Occipital lobe (tissue), 2 donors: ENCODE measurements around the gene AHI1. TPM values are rescaled to one million over a fixed set of nuclear protein-coding genes. Genes with fewer than 3 reads are reported as not detected.
"Not testable (repeated sequence)": the region's sequence is repeated elsewhere in the genome, so short reads cannot be mapped to it uniquely, and the experiment has no call there.

Experiments
- DNase-seq: peaks from one replicate; lab custom pipeline; 2025; lab: John Stamatoyannopoulos, UW
- total RNA-seq: library from RNA; depleted of rRNA; stranded (reverse); fragments of >200 nt; gene quantifications from one replicate; pipeline ENCODE4 v1.2.3, GENCODE V29; 2014

AHI1 gene
- total RNA-seq, 1 donor from 2014 or later: 40.6 TPM

GRCh38 chr6:135267085-135267484 is 230.5 kb downstream of the AHI1 start:
- DNase-seq: no peak

DNA sequence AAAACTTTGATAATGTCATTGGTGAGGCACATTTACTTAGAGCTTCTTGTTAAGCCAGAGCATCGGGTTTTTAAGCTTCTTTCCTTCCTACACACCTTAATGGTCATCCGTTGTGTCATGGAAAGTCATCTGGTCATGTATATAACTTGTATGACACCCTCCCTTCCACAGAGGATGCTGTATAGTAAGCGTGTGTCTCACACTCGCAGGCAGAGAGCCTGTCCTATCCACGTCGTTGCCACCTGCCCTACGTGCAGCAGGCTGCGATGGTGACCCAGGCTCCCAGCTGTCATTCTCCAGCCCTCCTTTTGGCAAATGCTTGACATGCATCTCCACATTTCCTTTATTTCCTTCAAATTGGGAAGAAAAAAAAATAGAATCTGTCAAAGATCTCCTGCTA is 230.9 kb downstream of the AHI1 start:
- no peak for DNase-seq

DNA sequence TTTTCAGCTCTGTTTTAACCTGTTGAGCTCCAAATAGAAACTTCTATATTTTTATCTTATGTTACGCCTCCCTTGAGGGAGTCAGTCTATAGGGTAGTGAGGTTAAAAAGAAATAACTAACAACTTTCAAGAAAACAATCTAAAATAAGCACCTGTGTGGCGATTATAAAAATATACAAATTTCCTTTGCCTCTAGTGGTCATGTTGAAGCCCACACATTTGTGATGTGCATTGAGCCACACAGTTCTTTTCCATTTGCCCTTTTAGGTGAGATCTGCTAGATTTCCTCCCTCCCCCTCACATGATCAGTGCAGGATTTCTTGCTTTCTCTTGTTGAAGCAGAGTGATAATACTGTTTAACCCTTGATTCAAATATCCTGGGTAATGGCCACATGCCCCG is 232.3 kb downstream of the AHI1 start:
- no peak for DNase-seq

DNA sequence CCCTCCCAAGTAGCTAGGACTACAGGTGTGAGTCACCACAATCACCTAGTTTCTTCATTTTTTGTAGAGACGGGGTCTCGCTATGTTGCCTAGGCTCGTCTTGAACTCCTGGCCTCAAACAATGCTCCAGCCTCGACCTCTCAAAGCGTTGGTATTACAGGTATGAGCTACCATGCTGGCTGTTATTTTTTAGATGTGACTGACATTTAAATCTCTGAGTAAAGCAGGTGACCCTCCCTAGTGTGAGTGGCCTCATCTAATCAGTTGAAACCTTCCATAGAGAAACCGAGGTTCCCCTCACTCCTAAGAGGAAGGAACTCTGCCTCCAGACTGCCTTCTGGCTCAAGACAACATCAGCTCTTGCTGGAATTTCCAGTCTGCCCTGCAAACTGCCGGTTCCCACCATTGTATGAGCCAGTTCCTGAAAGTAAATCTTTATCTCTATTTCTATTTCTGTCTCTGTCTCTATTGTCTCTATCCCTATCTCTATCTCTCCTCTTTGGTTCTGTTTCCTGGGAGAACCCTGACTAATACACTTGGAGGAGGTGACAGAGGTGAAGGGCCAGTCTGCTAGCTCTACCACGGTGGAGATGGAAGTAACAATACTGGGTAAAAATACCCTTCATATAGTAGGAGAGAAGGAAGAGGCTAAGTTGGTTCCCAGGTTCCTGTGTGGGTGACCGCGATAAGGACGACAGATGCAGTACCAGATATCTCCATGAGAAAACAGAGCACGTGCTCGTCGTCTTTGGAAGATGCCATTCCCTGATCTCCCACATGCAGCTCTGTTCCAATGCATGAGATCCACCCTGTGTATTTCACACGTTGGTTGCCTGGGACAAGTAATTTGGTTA is 235.4 kb downstream of the AHI1 start:
- no peak for DNase-seq

- no peak for DNase-seq
These were observed 236.9 kb downstream of the AHI1 start for GRCh38 chr6:135260612-135261011.

DNA sequence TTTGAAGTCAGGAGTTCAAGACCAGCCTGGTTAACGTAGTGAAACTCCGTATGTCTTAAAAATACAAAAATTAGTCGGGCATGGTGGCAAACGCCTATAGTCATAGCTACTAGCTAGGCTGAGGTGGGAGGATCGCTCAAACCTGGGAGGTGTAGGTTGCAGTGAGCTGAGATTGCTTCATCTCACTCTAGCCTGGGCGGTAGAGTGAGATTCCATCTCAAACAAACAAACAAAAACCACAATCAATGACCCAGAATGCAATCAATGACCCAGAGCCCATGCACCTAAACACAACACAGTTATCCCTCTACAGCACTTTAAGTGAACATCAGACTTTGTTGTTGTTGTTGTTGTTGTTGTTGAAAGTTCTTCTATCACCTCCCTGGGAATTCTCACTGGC is 238.6 kb downstream of the AHI1 start:
- DNase-seq: no peak

DNA sequence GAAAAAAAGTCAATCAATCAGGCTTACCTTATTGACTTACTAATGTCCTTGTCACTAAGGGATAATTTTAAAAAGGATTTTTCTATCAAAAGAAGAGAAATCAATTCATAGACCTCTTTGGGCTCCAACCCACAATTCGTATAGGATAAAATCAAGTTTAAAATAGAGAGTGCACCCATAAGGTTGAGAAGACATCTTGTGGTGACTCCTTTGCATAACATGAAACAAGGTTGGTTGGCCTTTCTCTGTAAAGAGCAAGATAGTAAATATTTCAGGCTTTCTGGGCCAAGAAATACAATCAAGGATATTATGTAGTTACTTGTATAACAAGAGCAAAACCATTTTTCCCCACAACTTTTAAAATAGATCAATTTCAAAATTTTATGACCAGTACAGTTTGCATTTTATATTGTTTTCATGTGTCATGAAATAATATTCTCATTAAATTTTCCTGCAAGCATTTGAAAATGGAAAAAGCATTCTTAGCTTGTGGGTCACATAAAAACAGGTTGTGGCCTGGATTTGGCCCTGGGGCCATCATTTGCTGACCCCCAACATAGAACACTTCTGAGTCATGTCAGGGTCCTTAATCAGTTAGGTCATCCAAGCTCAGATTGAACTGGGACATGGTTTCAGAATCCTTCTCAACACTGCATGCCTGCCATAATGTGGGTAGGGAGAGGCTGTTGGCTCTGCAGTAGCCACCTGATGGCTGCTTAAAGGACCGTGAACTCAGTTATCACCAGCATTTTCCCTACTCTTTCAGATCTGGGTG is 239.7 kb downstream of the AHI1 start:
- DNase-seq: no peak

- DNase-seq: no peak
These were observed 240.7 kb downstream of the AHI1 start for GRCh38 chr6:135256866-135257265.

DNA sequence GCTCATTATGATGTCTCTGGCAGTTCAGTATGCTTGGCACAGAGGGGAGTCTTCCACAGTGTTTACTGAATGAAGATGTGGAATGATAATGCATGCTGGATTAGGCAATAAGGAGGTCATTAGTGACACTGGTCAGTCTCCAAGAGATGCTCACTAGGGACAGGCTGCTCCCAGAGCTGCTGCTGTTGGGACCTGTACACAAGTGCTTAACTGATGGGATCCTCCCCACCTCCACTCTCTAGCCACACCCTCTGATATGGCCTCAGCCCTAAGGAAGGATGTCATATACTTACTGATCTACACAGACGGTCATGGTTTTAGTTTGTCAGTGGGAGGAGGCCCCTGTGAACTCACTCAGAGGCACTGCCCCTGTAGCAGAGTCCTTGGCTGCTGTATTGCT is 243.1 kb downstream of the AHI1 start:
- DNase-seq: no peak

DNA sequence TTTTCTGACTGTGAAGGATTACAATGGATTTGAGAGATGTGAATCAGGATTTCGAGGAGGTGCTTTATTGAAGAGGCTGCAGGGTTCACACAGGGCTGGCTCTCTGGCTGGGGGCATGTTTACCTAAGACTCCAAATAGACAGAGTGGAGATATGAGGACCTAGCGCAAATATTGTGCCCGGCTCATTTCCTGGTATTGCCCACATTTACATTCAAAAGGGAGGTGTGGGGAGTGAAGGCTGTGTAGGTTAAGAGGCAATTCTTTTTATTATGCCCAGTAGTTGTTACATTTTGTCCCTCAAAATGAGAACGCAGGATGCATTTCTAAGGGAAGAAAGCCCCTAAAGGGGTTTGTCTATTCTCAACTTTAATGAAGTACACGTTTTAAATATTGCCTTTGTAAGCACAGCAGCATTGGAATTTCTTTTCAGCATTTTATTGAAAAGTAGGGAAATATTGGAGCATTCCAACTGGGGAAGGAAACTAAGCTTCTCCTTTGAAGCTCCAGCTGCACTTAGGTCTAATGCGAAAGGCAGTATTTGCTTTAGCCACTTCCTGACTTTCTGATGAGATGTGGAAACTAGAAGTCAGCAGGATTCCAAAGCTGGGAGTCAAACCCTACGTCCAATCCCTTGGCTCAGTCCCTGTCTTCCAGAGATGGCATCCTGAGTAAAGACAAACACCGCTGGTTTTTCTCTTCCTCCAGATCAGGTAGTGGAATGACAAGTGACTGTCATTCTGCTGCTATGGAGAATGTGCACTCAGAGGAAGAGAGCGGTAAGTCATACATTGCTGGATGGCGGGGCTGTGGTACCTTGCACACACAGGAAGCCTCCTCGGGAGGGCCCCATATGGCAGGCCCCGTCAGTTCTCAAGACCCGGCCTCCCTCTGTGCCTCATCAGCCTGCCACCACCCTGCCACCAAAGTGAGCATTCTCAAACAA is 245.8 kb downstream of the AHI1 start:
- DNase-seq: no peak

DNA sequence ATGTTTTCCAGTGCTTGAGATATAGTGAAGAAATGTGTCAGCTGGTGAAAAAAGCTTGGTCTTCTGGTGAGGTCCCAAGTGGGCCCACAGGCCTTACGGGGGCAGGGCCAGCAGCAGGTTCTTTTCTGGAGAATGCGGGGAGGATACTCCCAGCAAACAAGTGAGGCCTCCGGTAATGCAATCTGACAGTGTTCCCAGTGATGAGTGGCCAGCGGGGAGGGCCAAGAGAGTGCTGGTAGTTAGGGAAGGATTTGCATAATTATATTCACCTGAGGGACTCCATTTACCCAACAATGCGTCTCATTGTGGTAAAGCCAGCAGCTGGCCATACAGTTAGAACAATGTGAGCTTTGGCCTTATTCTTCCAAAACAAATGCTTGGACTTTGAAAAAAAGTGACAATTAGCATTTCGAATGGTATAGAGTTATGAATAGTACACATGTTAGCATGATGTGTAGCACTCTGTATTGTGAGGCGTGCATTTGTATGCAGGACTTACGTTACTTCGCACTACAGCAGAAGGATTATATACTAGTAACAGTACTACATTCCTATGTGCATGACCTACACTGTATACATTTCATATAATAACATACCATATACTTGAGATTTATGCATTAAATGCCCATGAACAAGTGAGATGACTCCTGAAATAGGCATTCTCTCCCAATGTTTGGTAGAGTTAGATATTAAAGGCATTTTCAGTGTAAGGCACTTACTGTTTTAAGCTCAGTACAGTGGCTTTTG is 246.6 kb downstream of the AHI1 start:
- no peak for DNase-seq

GRCh38 chr6:135250234-135250633 is 247.3 kb downstream of the AHI1 start:
- DNase-seq: no peak

DNA sequence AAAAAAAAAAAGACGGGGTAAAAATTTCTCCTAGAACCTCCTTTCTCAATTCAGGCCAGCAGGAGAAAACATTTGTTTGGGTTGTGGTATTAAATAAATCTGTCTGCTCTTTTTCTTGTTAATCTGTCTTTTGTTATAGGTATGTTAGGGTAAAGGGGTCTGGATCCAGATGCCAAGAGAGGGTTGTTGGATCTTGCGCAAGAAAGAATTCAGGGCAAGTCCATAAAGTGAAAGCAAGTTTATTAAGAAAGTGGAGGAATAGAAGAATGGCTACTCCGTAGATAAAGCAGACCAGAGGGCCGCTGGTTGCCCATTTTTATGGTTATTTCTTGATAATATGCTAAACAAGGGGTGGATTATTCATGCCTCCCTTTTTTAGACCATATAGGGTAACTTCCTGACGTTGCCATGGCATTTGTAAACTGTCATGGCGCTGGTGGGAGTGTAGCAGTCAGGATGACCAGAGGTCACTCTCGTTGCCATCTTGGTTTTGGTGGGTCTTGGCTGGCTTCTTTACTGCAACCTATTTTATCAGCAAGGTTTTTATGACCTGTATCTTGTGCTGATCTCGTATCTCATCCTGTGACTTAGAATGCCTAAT is 251.0 kb downstream of the AHI1 start:
- DNase-seq: not testable (repeated sequence)

- no peak for DNase-seq
These were observed 252.7 kb downstream of the AHI1 start for GRCh38 chr6:135244805-135245204.

GRCh38 chr6:135243871-135244796 is 253.4 kb downstream of the AHI1 start:
- no peak for DNase-seq

GRCh38 chr6:135240711-135241110 is 256.8 kb downstream of the AHI1 start:
- no peak for DNase-seq

- no peak for DNase-seq
These were observed 260.8 kb downstream of the AHI1 start for GRCh38 chr6:135236732-135237131.

DNA sequence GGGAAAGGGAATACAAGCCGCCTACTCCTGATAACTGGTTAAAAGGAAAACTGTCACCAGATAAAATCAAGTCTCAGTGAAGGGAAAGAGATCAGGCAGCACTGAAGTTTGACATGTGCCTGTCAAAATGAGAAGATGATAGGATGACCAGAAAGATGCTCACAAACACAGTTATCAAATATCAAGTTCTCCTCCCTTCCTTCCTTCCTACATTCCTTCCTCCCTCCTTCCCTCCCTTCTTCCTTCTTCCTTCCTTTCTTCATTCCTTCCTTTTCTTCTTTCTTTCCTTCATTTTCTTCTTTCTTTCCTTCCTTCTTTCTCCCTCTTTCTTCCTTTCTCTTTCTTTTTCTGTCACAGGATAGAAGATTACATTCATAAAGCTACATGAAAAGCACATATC is 261.2 kb downstream of the AHI1 start:
- DNase-seq: no peak

DNA sequence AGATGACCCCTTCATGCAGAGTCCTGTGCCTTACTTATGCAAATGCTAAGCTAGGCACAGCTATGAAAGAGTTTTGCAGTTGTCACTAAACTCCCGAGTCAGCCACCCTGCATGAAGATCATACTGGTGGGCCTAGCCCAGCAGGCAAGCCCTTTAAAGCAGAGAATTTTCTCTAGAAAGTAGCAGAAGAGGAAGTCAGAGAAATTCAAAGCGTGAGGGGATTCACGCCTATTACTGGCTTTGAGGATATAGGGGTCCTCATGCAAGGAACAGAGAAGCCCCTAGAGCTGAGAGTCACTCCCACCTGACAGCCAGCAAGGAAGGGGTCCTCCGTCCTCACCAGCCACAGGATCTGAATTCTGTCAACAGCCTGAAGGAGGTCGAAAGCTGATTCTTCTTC is 261.8 kb downstream of the AHI1 start:
- no peak for DNase-seq

DNA sequence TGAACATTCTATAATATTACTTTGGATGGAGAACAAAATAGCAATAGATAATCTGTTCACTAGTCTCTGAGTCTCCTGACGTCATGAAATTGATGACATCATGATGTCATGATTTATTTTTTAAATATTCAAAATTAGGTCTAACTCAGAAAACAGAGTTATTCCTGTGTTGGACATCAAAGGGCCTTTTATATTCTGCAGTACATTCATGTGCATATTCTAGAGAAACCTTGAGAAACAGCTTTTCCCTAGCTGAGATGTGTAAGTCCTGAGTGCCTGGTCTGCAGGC is 263.1 kb downstream of the AHI1 start:
- DNase-seq: no peak
